GM18867 (cell line): Measurements from ENCODE around the gene DHX30.
"Not testable (repeated sequence)": the region's sequence is repeated elsewhere in the genome, so short reads cannot be mapped to it uniquely, and the experiment has no call there.

Source experiments
- ATAC-seq: cut with Tn5 transposase; IDR thresholded peaks from one replicate; pipeline ENCODE4 v1.9.1; 2021; ENCODE audit warnings: mild to moderate bottlenecking, moderate library complexity; ENCODE audit not compliant: unreplicated experiment

The DHX30 gene

GRCh38 chr3:47799733-47800132, 3.2 kb upstream of the DHX30 start:
- ATAC-seq: no peak

- ATAC-seq: no peak
These were observed 615 bp downstream of the DHX30 start for GRCh38 chr3:47803480-47804025.

- no peak for ATAC-seq
These were observed 1.6 kb downstream of the DHX30 start for GRCh38 chr3:47804577-47804976.

- no peak for ATAC-seq
These were observed 10.7 kb downstream of the DHX30 start for GRCh38 chr3:47813551-47814177.

- ATAC-seq: no peak
These were observed 14.7 kb downstream of the DHX30 start for GRCh38 chr3:47817609-47818008.

GRCh38 chr3:47824541-47825473, 21.9 kb downstream of the DHX30 start:
- ATAC-seq: peak; percentile 96

- ATAC-seq: no peak
These were observed 22.7 kb downstream of the DHX30 start for GRCh38 chr3:47825590-47825989.

- ATAC-seq: not testable (repeated sequence)
These were observed 26.5 kb downstream of the DHX30 start for GRCh38 chr3:47829482-47829881.

GRCh38 chr3:47836986-47837385, 34.0 kb downstream of the DHX30 start:
- ATAC-seq: no peak

- no peak for ATAC-seq
These were observed 35.6 kb downstream of the DHX30 start for GRCh38 chr3:47838503-47838902.

- no peak for ATAC-seq
These were observed 38.9 kb downstream of the DHX30 start for GRCh38 chr3:47841786-47842349.

- ATAC-seq: no peak
These were observed 43.4 kb downstream of the DHX30 start for GRCh38 chr3:47846186-47846879.

- ATAC-seq: no peak
These were observed 43.9 kb downstream of the DHX30 start for GRCh38 chr3:47846880-47847248.

- ATAC-seq: no peak
These were observed 44.3 kb downstream of the DHX30 start for GRCh38 chr3:47847260-47847659.

GRCh38 chr3:47847801-47848518, 45.0 kb downstream of the DHX30 start:
- no peak for ATAC-seq

GRCh38 chr3:47848599-47849117, 45.7 kb downstream of the DHX30 start:
- ATAC-seq: no peak

GRCh38 chr3:47849186-47849698, 46.3 kb downstream of the DHX30 start:
- no peak for ATAC-seq

GRCh38 chr3:47849699-47850563, 47.0 kb downstream of the DHX30 start:
- no peak for ATAC-seq
